ENCODE measurements around the gene FGF10.

DNA sequence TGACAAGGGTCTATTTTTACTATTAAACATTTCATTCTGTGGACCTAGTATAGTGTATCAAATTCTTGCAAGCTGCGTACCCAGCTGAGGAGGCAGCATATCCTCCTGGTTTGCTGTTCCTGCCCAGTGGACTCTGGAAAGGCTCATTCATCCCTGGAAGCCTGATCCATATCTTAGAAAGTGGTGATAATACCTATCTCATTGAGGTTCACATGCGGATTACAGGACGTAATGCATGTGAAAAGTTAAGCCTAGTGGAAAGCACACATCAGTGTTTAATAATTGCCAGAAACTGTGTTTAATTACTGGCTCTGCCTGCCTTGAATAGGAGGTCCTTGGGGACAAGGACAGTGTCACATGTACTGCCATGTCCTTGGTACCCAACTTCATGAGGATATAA lies 132.0 kb downstream of the FGF10 start:
- TF ChIP-seq EZH2 (IDR thresholded peaks at IDR 0.05; ENCODE audit: borderline replicate concordance, low read depth, low read length, poor library complexity, severe bottlenecking) = no peak
- TF ChIP-seq, protein P1, sequence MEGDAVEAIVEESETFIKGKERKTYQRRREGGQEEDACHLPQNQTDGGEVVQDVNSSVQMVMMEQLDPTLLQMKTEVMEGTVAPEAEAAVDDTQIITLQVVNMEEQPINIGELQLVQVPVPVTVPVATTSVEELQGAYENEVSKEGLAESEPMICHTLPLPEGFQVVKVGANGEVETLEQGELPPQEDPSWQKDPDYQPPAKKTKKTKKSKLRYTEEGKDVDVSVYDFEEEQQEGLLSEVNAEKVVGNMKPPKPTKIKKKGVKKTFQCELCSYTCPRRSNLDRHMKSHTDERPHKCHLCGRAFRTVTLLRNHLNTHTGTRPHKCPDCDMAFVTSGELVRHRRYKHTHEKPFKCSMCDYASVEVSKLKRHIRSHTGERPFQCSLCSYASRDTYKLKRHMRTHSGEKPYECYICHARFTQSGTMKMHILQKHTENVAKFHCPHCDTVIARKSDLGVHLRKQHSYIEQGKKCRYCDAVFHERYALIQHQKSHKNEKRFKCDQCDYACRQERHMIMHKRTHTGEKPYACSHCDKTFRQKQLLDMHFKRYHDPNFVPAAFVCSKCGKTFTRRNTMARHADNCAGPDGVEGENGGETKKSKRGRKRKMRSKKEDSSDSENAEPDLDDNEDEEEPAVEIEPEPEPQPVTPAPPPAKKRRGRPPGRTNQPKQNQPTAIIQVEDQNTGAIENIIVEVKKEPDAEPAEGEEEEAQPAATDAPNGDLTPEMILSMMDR (conservative IDR thresholded peaks at IDR 0.05; ENCODE audit: low read depth, low read length) = no peak

Measured in A673 (cell line).